HEK293 (cell line): Measurements from ENCODE around the gene SIRPB2.

Source experiments
- ATF2 ChIP-seq: fragments of 450-650 bp; formaldehyde crosslinking; IDR thresholded peaks from 2 replicates; pipeline ENCODE4 v1.5.1; 2016; ENCODE audit warnings: missing biosample characterization, missing genetic modification characterization, low read depth
- HOXC10 ChIP-seq: sonication (generic); formaldehyde crosslinking; IDR thresholded peaks from 2 replicates; pipeline ENCODE4 v1.8.1; 2023; ENCODE audit warnings: mild to moderate bottlenecking, missing genetic modification reagents
- SP7 ChIP-seq: fragments of 450-650 bp; formaldehyde crosslinking; IDR thresholded peaks from 2 replicates; pipeline ENCODE4 v1.5.1; 2016; ENCODE audit warnings: missing biosample characterization, missing genetic modification characterization
- TSHZ1 ChIP-seq: fragments of 450-650 bp; formaldehyde crosslinking; IDR thresholded peaks from 2 replicates; pipeline ENCODE4 v1.5.1; 2016; ENCODE audit warnings: missing biosample characterization, missing genetic modification characterization, borderline replicate concordance
- ZBTB6 ChIP-seq: fragments of 450-650 bp; formaldehyde crosslinking; IDR thresholded peaks from 2 replicates; pipeline ENCODE4 v1.5.1; 2017; ENCODE audit warnings: missing biosample characterization, missing genetic modification characterization
- ZNF391 ChIP-seq: fragments of 450-650 bp; formaldehyde crosslinking; IDR thresholded peaks from 2 replicates; pipeline ENCODE4 v1.5.1; 2016; ENCODE audit warnings: low read depth, missing biosample characterization, missing genetic modification characterization, borderline replicate concordance
- ZNF394 ChIP-seq: fragments of 450-650 bp; formaldehyde crosslinking; IDR thresholded peaks from 2 replicates; pipeline ENCODE4 v1.5.1; 2016; ENCODE audit warnings: missing biosample characterization, missing genetic modification characterization, mild to moderate bottlenecking, moderate library complexity, borderline replicate concordance
- ZNF449 ChIP-seq: fragments of 450-650 bp; formaldehyde crosslinking; IDR thresholded peaks from 2 replicates; pipeline ENCODE4 v1.5.1; 2017; ENCODE audit warnings: missing biosample characterization, mild to moderate bottlenecking, missing genetic modification characterization, moderate library complexity
- ZNF501 ChIP-seq: fragments of 450-650 bp; formaldehyde crosslinking; IDR thresholded peaks from 2 replicates; pipeline ENCODE4 v1.5.1; 2016; ENCODE audit warnings: missing biosample characterization, missing genetic modification characterization
- ZNF514 ChIP-seq: fragments of 450-650 bp; formaldehyde crosslinking; IDR thresholded peaks from 2 replicates; pipeline ENCODE4 v1.5.1; 2016; ENCODE audit warnings: missing biosample characterization, missing genetic modification characterization
- ZNF555 ChIP-seq: fragments of 450-650 bp; formaldehyde crosslinking; conservative IDR thresholded peaks from 2 replicates; pipeline ENCODE4 v1.5.1; 2017; ENCODE audit warnings: missing biosample characterization, mild to moderate bottlenecking, missing genetic modification characterization, inconsistent platforms
- ZNF600 ChIP-seq: fragments of 450-650 bp; formaldehyde crosslinking; IDR thresholded peaks from 2 replicates; pipeline ENCODE4 v1.5.1; 2016; ENCODE audit warnings: missing biosample characterization, missing genetic modification characterization
- ZNF654 ChIP-seq: fragments of 450-650 bp; formaldehyde crosslinking; IDR thresholded peaks from 2 replicates; pipeline ENCODE4 v1.5.1; 2016; ENCODE audit warnings: low read depth, missing biosample characterization, missing genetic modification characterization
- ZNF660 ChIP-seq: fragments of 450-650 bp; IDR thresholded peaks from 2 replicates; pipeline ENCODE4 v1.5.1; 2018; ENCODE audit warnings: missing biosample characterization, mild to moderate bottlenecking, missing genetic modification characterization
- ZNF768 ChIP-seq: fragments of 450-650 bp; formaldehyde crosslinking; IDR thresholded peaks from 2 replicates; pipeline ENCODE4 v1.5.1; 2018; ENCODE audit warnings: missing biosample characterization, mild to moderate bottlenecking, missing genetic modification characterization
- TF ChIP-seq, protein P1 (sequence below): fragments of 450-650 bp; formaldehyde crosslinking; IDR thresholded peaks from 2 replicates; pipeline ENCODE4 v1.5.1; 2016; ENCODE audit warnings: missing biosample characterization, missing genetic modification characterization, borderline replicate concordance
- TF ChIP-seq, protein P2 (sequence below): fragments of 450-650 bp; formaldehyde crosslinking; IDR thresholded peaks from 2 replicates; pipeline ENCODE4 v1.5.1; 2017; ENCODE audit warnings: missing biosample characterization, missing genetic modification characterization
- TF ChIP-seq, protein P3 (sequence below): fragments of 450-650 bp; formaldehyde crosslinking; conservative IDR thresholded peaks from 2 replicates; pipeline ENCODE4 v1.5.1; 2016; ENCODE audit warnings: low read depth, missing biosample characterization, missing genetic modification characterization
- TF ChIP-seq, protein P4 (sequence below): fragments of 450-650 bp; formaldehyde crosslinking; IDR thresholded peaks from 2 replicates; pipeline ENCODE4 v1.5.1; 2016; ENCODE audit warnings: missing biosample characterization, missing genetic modification characterization

SIRPB2 gene

GRCh38 chr20:1469925-1470571, 21.2 kb downstream of the SIRPB2 start (continued):
- TF ChIP-seq ZNF501 (tag by site-specific recombination), result no peak
- peak; percentile 98 for TF ChIP-seq ZNF654
- TF ChIP-seq ZNF514 (tag by site-specific recombination), result no peak
- TF ChIP-seq, protein P1, sequence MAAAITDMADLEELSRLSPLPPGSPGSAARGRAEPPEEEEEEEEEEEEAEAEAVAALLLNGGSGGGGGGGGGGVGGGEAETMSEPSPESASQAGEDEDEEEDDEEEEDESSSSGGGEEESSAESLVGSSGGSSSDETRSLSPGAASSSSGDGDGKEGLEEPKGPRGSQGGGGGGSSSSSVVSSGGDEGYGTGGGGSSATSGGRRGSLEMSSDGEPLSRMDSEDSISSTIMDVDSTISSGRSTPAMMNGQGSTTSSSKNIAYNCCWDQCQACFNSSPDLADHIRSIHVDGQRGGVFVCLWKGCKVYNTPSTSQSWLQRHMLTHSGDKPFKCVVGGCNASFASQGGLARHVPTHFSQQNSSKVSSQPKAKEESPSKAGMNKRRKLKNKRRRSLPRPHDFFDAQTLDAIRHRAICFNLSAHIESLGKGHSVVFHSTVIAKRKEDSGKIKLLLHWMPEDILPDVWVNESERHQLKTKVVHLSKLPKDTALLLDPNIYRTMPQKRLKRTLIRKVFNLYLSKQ (tag by site-specific recombination), result no peak
- TF ChIP-seq, protein P2, sequence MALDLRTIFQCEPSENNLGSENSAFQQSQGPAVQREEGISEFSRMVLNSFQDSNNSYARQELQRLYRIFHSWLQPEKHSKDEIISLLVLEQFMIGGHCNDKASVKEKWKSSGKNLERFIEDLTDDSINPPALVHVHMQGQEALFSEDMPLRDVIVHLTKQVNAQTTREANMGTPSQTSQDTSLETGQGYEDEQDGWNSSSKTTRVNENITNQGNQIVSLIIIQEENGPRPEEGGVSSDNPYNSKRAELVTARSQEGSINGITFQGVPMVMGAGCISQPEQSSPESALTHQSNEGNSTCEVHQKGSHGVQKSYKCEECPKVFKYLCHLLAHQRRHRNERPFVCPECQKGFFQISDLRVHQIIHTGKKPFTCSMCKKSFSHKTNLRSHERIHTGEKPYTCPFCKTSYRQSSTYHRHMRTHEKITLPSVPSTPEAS (tag by site-specific recombination), result no peak
- no peak; the same call in 1 of the 2 replicates for TF ChIP-seq ZNF660 (tag by site-specific recombination)
- TF ChIP-seq ATF2, result no peak
- no peak for TF ChIP-seq ZNF768 (tag by site-specific recombination)
- TF ChIP-seq TSHZ1, result no peak
- no peak for TF ChIP-seq ZBTB6 (tag by site-specific recombination)
- TF ChIP-seq ZNF449 (tag by site-specific recombination), result peak; percentile 98
- TF ChIP-seq, protein P3, sequence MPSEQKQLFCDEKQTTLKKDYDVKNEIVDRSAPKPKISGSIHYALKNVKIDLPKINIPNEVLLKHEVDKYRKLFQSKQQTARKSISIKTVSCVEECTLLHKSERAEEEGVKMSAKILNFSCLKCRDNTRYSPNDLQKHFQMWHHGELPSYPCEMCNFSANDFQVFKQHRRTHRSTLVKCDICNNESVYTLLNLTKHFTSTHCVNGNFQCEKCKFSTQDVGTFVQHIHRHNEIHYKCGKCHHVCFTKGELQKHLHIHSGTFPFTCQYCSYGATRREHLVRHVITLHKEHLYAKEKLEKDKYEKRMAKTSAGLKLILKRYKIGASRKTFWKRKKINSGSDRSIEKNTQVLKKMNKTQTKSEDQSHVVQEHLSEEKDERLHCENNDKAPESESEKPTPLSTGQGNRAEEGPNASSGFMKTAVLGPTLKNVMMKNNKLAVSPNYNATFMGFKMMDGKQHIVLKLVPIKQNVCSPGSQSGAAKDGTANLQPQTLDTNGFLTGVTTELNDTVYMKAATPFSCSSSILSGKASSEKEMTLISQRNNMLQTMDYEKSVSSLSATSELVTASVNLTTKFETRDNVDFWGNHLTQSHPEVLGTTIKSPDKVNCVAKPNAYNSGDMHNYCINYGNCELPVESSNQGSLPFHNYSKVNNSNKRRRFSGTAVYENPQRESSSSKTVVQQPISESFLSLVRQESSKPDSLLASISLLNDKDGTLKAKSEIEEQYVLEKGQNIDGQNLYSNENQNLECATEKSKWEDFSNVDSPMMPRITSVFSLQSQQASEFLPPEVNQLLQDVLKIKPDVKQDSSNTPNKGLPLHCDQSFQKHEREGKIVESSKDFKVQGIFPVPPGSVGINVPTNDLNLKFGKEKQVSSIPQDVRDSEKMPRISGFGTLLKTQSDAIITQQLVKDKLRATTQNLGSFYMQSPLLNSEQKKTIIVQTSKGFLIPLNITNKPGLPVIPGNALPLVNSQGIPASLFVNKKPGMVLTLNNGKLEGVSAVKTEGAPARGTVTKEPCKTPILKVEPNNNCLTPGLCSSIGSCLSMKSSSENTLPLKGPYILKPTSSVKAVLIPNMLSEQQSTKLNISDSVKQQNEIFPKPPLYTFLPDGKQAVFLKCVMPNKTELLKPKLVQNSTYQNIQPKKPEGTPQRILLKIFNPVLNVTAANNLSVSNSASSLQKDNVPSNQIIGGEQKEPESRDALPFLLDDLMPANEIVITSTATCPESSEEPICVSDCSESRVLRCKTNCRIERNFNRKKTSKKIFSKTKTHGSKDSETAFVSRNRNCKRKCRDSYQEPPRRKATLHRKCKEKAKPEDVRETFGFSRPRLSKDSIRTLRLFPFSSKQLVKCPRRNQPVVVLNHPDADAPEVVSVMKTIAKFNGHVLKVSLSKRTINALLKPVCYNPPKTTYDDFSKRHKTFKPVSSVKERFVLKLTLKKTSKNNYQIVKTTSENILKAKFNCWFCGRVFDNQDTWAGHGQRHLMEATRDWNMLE (tag by site-specific recombination), result no peak
- TF ChIP-seq SP7, result peak; percentile 52; the same call in 1 of the 2 replicates
- no peak for TF ChIP-seq ZNF555 (tag by site-specific recombination)
- TF ChIP-seq HOXC10 (CRISPR knock-in tag), result no peak
- TF ChIP-seq, protein P4, sequence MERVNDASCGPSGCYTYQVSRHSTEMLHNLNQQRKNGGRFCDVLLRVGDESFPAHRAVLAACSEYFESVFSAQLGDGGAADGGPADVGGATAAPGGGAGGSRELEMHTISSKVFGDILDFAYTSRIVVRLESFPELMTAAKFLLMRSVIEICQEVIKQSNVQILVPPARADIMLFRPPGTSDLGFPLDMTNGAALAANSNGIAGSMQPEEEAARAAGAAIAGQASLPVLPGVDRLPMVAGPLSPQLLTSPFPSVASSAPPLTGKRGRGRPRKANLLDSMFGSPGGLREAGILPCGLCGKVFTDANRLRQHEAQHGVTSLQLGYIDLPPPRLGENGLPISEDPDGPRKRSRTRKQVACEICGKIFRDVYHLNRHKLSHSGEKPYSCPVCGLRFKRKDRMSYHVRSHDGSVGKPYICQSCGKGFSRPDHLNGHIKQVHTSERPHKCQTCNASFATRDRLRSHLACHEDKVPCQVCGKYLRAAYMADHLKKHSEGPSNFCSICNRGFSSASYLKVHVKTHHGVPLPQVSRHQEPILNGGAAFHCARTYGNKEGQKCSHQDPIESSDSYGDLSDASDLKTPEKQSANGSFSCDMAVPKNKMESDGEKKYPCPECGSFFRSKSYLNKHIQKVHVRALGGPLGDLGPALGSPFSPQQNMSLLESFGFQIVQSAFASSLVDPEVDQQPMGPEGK (tag by site-specific recombination), result no peak
- no peak for TF ChIP-seq ZNF394 (tag by site-specific recombination)
- TF ChIP-seq ZNF391 (tag by site-specific recombination), result no peak
- peak; percentile 68 for TF ChIP-seq ZNF600 (tag by site-specific recombination)
